HG03135 (cell line): ENCODE measurements around the gene PATJ.
"Not testable (repeated sequence)": the region's sequence is repeated elsewhere in the genome, so short reads cannot be mapped to it uniquely, and the experiment has no call there.

Experiments used
- ATAC-seq: cut with Tn5 transposase; IDR thresholded peaks from one replicate; pipeline ENCODE4 v1.9.1; 2021; ENCODE audit warnings: mild to moderate bottlenecking, moderate library complexity; ENCODE audit not compliant: unreplicated experiment

Gene PATJ

DNA sequence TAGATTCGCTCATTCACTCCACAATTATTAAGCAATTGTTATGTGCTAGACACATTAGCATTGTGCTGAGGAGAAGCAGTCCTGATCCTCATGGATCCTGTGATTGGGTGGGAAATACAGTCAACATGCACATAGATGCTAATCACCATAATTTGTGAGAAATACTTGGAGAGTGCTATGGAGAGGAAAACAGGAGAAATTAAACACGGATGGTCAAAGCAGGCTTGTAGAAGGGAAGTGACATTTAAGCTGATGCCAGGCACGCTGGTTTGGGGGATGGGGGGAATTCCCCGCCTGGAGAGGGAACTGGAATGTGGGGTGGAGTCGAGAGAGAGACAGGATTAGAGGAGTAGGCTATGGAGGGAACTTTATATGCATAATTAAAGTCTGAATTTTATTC lies 400.2 kb downstream of the PATJ start:
- ATAC-seq = no peak

DNA sequence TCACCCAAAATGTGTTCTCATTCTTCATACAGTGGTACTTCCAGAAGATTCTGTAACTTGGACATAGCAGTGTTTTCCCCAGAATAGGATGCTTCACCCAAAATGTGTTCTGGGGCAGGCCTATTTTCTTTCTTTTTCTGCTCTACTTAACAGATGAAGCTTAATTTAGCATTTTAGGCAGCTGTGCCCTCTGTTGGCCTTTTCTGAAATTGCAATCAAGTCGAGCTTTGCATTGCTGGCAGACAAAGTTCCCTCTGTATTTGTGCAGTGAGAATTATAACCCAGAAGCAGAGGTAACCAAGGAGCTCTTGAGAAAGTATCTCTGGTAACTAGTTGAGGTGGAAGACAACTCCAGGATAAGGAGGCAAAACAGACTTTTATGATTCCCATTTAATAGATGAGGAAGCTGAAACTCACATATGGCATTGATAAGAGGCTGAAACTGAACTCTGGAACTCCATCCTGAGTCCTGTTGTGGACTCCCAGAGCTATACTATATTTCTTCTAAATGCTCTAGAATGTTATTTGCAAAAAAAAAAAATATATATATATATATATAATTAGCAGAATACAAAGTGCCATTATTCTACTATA lies 402.1 kb downstream of the PATJ start:
- no peak for ATAC-seq

DNA sequence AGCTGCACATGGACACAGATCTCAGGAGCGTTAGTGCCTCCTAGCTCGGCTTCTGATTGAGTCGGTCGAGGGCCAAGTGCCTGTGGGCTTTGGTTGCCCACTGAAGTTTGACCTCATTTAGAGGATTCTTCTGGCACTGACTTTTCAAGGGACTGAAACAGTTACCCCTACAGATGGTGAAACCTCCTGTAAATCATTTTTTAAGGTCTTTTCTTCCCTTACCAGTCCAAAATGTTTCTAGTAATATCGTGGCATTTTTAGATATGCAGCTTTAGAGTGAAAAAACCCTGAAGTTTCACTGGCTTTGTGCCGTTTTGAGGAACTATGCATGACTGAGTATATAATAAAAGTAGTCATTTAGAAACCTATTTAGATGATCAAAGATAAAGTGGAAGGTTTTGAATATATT lies 417.7 kb downstream of the PATJ start:
- ATAC-seq = peak; percentile 76

DNA sequence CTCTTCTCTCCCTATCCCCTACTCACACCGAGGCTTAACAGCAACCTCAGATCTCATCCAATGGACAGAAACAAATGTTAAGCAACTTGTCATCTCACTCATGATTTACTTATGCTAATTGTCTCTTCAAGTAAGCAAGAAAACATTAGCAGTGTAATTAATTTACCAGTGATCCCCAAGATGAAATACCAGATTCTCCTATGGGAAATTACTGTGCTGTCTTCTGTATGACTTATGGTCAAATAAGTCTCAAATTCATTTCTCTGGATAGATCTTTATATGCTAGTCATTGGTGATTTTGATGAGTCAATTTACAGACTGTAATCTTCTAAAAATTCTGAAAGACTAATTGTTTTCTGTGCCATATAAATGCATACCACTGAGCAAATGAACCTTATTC lies 419.4 kb downstream of the PATJ start:
- no peak for ATAC-seq

DNA sequence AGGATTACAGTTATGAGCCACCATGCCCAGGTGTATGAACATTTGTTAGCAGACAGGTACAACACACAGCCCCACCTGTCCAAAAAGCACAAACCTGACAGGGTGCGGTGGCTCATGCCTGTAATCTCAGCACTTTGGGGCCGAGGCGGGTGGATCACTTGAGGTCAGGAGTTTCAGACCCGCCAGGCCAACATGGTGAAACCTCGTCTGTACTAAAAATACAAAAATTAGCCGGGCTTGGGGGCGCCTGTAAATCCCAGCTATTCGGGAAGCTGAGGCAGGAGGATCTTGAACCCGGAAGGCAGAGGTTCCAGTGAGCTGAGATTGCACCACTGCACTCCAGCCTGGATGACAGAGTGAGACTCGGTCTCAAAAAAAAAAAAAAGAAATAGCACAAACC lies 428.1 kb downstream of the PATJ start:
- ATAC-seq = not testable (repeated sequence)

DNA sequence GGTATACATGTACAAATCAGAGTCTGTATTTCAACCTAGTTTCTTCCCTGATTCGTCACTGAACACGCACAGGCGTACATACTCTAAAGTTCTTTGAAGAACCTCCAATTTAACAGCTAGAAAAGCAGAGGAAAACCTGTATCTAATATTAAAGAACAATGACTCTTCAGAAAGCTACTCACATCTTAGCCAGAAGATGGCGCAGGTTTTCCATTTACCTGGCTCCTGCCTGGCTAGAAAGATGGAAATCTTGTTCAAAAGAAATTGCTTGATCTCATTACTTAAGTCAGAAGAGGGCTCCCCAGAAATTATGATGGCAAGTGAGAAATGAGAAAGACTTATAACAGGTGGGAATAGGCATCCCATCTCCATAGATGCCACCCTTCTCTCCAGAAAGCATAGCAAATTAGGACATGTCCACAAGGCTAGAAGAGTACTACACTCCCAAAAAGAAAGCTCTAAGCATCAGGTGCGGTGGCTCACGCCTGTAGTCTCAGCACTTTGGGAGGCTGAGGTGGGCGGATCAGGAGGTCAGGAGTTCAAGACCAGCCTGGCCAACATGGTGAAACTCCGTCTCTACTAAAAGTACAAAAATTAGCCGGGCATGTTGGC lies 433.4 kb downstream of the PATJ start:
- ATAC-seq = no peak

DNA sequence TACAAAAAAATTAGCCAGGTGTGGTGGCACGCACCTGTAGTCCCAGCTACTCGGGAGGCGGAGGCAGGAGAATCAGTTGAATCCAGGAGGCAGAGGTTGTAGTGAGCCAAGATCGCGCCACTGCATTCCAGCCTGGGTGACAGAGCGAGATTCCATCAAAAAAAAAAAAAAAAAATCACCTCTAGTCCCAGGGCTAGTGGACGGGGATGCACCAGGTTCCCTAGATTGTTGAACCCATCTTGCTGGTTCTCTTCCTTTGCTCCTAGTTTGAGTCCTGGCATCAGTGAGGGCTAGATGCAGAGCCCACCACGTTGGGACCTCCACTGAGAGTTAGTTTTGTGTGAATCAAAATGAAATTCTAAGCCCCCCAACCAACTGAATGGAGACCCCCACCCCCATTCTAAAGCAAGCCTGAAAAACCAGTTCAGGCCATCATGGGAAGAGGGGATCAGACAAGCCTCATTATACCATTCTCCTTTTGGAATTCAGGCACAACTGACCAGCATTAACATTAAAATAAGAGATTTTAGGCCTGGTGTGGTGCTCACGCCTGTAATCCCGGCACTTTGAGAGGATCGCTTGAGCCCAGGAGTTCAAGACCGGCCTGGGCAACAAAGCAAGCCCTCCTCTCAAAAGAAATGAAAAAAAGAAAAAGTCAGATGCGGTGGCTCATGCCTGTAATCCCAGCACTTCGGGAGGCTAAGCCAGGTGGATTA lies 434.5 kb downstream of the PATJ start:
- ATAC-seq = no peak

DNA sequence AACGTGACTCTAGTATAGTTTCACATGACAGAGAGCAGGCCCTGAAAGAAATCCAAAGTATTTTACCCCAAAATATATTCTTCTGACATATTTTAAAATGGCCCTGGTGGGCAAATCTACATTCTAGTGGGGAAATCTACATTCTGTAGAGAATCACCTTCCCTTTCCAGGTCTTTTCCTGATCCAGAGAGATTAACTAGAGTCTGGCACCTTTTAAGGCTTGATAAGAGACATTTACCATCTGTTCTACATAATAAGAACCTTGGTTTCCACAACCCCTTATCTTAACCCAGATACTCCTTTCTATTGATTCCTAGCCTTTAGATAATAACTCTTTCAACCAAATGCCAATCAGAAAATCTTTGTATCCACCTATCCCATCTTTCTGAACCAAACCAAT lies 435.3 kb downstream of the PATJ start:
- no peak for ATAC-seq

DNA sequence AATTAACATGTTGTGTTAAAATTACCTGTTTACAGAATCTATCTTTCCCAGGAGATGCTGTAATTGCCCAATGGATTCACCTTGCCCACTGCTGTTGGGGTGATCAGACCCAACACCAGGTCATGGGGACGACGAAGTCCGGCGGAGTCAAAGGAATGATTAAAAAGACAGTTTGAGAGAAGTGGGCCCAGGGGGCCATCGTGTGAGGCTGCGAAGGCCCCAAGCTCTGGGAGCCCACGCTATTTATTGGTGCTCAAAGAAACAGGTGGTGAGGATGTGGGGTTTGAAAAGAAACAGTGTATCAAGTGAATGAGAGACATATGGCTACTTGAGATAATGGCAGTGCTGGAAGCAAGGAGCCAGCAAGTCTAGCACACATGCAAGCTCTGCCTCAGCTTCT lies 436.1 kb downstream of the PATJ start:
- ATAC-seq = no peak

DNA sequence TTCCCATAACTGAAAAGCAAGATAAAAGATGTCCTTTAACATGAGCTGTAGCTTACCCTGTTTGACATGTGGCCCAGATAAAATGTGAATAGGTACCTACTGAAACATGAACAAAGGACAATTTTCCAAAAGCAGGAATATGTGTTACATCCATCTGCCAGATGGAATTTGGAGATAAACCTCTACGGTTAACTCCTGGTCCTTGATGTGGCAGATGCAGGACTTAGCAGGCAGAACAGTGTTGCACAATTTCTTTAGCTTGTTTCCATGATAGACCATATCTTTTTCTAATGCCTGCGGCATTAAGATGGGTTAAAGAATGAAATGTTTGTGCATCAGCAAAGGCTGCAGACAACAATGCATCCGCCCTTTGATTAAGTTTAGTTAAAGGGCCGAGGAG lies 437.8 kb downstream of the PATJ start:
- not testable (repeated sequence) for ATAC-seq

DNA sequence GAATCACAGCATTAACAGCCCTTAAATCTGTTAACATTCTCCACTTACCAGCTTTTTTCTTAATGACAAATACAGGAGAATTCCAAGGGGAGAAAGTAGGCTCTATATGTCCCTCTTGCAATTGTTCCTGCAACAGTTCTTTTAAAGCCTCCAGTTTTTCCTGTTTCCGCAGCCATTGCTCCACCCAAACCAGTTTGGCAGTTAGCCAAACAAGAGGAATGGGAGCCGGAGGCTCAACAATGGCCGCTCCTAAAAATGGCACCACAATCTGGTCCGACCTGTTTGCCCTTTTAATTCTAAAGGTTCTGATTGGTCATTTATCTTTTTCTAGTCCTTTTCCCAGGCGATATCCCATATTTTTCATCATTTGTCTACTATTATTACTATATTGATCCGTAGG lies 438.4 kb downstream of the PATJ start:
- ATAC-seq = no peak

DNA sequence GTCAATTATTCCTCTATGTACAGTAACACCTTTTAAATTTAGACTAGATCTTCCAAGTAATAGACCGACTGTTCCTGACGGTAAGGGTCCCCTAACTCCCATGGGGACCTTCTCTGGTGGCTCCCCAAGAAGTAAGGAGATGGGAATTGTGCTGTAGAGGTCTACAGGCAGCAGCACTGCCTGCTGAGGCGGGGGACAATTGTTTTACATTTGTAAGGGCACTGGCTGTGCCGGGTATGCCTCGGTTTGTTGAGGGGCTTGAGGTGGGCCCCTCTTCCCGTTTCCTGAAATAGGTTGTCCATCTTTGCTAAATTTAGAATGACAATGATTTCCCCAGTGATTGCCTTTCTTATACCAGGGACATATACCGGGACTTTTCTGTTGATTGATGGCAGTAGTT lies 439.3 kb downstream of the PATJ start:
- no peak for ATAC-seq

DNA sequence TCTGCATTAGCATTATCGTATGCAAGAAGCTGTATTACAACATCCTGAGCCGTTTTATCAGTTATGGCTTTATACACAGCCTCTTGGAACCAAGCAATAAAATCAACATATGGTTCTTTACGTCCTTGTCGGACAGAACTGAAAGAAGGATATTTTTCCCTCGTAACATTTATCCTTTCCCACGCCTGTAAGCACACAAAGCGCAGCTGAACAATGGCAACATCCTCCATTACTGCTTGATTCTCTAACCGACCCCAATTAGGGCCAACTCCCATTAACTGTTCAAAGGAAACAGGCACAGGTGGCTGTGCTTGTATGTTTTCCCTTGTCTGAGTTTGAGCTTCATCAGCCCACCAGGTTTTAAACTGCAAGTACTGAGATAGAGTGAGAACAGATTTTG lies 439.9 kb downstream of the PATJ start:
- ATAC-seq = not testable (repeated sequence)

DNA sequence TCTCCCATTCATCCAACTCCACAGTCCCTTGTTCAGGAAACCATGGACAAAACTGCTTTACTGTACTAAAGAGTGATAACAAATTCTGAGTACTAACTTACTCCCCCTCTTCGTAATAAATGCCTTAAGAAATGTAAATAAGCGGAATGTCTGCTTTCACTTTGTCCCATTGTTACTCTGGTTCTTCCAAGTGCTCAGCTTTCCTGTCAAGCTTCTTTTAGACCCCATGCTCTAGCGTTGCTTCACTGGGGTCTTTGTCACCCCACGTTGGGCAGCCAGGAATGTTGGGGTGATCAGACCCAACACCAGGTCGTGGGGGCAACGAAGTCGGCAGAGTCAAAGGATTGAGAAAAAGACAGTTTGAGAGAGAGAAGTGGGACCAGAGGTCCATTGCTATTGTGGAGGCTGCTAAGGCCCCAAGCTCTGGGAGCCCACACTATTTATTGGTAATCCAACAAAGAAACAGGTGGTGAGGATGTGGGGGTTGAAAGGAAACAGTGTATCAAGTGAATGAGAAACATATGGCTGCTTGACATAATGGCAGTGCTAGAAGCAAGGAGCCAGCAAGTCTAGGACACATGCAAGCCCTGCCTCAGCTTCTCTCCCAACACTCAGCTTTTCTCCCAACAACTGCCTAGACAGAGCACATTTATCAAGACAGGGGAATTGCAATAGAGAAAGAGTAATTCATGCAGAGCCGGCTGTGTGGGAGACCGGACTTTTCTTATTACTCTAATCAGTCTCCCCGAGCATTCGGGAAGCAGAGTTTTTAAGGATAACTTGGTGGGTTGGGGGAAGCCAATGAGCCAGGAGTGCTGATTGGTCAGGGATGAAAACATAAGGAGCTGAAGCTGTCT lies 441.1 kb downstream of the PATJ start:
- not testable (repeated sequence) for ATAC-seq

DNA sequence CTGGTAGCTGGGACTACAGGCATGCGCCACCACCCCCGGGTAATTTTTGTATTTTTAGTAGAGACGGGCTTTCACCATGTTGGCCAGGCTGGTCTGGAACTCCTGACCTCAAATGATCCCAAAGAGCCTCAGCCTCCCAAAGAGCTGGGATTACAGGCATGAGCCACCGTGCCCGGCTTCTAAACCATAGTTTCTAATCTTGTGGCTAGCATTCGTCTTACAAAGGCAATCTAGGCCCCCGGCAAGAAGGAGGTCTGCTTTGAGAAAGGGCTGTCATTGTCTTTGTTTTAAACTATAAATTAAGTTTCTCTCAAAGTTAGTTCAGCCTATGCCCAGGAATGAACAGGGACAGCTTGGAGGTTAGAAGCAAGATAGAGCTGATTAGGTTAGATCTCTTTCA lies 442.1 kb downstream of the PATJ start:
- no peak for ATAC-seq

DNA sequence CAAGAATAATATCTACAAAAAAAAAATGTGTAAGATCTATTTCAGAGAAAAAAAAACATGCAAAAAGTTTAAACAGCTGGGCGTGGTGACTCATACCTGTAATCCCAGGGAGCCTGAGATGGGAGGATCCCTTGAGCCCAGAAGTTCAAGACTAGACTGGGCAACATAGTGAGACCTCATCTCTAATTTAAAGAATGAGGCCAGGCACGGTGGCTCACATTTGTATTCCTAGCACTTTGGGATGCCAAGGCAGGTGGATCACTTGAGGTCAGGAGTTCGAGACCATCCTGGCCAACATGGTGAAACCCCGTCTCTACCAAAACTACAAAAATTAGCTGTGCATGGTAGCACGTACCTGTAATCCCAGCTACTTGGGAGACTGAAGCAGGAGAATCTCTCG lies 443.0 kb downstream of the PATJ start:
- ATAC-seq = not testable (repeated sequence)

DNA sequence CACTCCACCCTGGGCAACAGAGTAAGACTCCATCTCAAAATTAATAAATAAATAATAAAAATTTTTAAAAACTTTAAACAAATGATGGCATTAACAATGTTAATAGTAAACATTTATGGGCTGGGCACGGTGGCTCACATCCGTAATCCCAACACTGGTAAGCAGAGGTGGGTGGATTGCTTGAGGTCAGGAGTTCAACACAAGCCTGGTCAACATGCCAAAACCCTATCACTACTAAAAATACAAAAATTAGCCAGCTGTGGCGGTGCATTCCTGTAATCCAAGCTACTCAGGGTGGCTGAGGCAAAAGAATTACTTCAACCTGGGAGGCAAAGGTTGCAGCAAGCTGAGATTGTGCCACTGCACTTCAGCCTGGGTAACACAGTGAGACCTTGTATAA lies 443.4 kb downstream of the PATJ start:
- ATAC-seq = no peak

DNA sequence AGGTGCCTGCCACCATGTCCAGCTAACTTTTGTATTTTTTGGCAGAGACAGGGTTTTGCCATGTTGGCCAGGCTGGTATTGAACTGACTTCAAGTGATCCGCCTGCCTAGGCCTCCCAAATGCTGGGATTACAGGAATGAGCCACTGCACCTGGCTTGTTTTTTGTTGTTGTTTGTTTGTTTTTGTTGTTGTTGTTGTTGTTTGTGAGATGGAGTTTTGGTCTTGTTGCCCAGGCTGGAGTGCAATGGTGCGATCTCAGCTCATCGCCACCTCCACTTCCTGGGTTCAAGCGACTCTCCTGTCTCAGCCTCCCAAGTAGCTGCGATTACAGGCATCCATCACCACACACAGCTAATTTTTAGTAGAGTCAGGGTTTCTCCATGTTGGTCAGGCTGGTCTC lies 445.3 kb downstream of the PATJ start:
- ATAC-seq = no peak

DNA sequence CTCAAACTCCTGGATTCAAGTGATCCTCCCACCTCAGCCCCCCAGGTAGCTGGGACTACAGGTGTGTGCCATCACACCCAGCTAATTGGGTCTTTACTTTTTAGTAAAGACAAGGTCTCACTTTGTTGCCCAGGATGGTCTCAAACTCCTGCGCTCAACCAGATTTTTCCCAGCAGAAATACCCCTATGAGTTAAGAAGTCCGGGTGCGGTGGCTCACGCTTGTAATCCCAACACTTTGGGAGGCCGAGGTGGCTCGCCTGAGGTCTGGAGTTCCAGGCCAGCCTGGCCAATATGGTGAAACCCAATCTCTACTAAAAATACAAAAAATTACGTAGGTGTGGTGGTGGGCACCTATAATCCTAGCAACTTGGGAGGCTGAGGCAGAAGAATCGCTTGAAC lies 445.8 kb downstream of the PATJ start:
- no peak for ATAC-seq

DNA sequence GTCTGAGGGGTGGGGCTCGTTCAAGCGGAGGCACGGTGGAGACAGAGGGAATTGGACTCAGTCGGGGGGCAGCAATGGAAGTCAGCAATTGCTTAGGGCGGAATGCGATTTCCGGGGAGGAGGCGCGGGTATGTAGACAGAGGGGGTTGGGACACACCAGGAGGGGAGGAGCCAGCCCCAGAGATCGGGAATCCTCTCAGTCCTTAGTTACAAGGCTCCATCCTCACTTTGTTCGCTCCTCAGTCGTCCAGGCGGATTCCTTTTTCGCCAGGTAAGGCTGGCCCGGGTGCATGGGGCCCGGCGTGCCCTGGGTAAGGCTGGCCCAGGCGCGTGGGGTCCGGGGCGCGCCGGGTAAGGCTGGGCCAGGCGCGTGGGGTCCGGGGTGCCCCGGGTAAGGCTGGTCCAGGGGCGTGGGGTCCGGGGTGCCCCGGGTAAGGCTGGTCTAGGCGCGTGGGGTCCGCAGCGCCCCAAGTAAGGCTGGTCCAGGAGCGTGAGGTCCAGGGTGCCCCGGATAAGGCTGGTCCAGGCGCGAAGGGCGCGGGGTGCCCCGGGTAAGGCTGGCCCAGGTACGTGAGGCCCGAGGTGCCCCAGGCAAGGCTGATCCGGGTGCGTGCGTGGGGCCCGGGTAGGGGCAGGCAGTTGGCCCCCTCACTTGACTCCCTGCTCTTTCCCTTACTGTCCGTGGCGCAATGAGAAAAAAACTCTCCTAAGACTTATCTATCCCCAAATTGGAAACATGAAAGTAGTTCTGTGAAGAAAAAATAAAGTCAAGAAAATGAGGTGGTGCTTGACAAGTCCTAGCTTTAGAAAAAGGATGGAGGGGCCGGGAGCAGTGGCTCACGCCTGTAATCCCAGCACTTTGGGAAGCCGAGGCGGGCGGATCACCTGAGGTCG lies 452.6 kb downstream of the PATJ start, which contains the start of gene L1TD1:
Gene L1TD1 (plus strand): TSS at position 199 of the 894 bp plus-strand sequence. CDS start 11,780 bp downstream, outside the sequence.
- no peak for ATAC-seq
